ENCODE measurements around the gene PTPRK.

DNA sequence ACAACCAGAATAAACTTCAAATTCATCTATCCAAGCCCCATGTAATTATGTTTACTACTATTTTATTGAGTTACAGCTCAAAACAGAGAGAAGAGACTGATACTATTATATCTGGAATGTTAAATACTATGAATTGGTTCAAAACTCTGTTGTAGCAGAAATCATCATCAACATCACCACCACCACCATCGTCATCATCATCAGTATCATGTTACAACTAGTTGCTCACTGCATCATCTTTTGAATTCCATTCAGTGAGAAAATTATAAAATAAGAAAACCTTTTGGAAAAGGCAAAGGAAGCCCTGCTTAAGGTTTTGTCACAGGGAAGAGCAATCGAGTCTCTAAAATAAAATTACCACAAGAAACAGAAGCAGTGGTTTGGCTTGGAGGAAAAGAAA is 583.3 kb downstream of the PTPRK start:
- TF ChIP-seq, protein P1, sequence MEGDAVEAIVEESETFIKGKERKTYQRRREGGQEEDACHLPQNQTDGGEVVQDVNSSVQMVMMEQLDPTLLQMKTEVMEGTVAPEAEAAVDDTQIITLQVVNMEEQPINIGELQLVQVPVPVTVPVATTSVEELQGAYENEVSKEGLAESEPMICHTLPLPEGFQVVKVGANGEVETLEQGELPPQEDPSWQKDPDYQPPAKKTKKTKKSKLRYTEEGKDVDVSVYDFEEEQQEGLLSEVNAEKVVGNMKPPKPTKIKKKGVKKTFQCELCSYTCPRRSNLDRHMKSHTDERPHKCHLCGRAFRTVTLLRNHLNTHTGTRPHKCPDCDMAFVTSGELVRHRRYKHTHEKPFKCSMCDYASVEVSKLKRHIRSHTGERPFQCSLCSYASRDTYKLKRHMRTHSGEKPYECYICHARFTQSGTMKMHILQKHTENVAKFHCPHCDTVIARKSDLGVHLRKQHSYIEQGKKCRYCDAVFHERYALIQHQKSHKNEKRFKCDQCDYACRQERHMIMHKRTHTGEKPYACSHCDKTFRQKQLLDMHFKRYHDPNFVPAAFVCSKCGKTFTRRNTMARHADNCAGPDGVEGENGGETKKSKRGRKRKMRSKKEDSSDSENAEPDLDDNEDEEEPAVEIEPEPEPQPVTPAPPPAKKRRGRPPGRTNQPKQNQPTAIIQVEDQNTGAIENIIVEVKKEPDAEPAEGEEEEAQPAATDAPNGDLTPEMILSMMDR (conservative IDR thresholded peaks at IDR 0.05): no peak
- TF ChIP-seq EZH2 (IDR thresholded peaks at IDR 0.05; ENCODE audit: low read depth): no peak
